Measurements from ENCODE around the gene COMMD2. TPM values are rescaled to one million over a fixed set of nuclear protein-coding genes. Genes with fewer than 3 reads are reported as not detected.
A peak's percentile ranks its signal among the peaks of the same experiment; 100 is the strongest.

COMMD2 gene
- polyA plus RNA-seq, 3 donors from 2014 or later: 62.7 to 83.5 (median 80.9) TPM

DNA sequence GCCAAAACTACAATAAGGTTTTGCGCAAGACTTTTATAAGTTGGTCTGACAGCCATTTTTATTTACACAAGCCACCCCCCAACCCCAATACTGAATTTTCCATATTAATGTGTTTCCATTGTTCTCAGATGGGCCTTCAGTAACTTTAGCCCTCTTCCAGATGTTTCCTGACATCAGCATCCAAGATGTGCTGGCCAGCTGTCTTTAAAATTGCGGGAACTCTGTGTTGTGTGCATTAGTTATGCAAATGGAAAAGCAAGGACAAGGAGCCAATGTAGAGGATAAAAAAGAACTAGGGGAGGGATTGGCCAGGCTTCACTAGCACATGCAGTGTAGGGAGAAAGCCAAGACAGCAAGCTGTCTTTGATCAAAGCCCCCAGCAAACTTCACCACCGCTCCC, 45.4 kb downstream of the COMMD2 start:
- no peak for DNase-seq
- Mint-ChIP-seq H3K27me3 (ENCODE audit: low read depth in 3 of 3) (peaks cover 0 to 4% (median 2%) of the 10 kb centered on the region in 3 donors), H3K27ac (no peak overlapping the region), H3K36me3 (peaks cover 0 to 2% (median 0%) of the 10 kb centered on the region in 3 donors), H3K4me3 (no peak overlapping the region), H3K4me1 (no peaks in the 10 kb centered on the region), H3K9me3 (peaks cover 0 to under 1% (median 0%) of the 10 kb centered on the region in 6 donors)

DNA sequence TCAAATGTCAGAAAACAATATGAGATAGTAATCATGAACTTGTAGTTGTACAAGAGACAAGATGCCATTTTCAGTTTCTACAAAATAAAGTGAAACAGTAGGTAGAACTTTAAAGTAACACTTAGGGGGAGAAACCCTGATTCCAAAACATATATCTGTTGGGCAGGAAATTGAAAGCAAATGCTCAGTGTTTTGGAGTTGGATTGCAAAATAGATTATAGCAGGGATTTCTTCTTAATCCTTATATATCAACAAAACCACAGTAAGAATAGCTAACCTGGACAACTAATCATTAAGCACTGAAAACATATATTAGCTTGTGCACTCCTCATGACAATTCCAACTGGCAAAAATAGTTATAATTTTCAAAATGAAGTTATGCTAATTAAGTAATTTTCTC, 46.9 kb downstream of the COMMD2 start:
- H3K27ac Mint-ChIP-seq: no peak overlapping the region
- no peak overlapping the region for H3K4me3 Mint-ChIP-seq
- peaks cover 0 to 2% (median 2%) of the 10 kb centered on the region in 3 donors for H3K27me3 Mint-ChIP-seq (ENCODE audit: low read depth in 3 of 3)
- H3K9me3 Mint-ChIP-seq: peaks cover 0 to 2% (median 0%) of the 10 kb centered on the region in 6 donors
- DNase-seq: no peak
- H3K4me1 Mint-ChIP-seq: no peaks in the 10 kb centered on the region
- peaks cover 0 to 4% (median 0%) of the 10 kb centered on the region in 3 donors for H3K36me3 Mint-ChIP-seq

DNA sequence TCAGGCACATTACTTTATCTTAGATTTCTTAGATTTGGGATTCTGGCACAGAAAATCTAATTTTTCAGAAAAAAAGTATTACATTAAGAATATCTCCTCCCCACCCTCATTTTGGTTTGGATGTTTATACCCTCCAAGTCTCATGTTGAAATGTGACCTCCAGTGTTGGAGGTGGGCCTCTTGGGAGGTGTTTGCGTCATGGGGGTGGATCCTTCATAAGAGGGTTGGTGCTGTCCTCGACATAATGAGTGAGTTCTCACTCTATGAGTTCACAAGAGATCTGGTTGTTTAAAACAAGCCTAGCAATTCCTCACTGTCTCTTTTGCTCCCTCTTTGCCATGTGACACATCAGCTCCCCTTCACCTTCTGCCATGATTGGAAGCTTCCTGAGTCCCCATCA, 48.8 kb downstream of the COMMD2 start:
- no peak for DNase-seq
- H3K36me3 Mint-ChIP-seq: peaks cover 0 to 4% (median 4%) of the 10 kb centered on the region in 3 donors
- H3K4me3 Mint-ChIP-seq: no peak overlapping the region
- H3K4me1 Mint-ChIP-seq: no peaks in the 10 kb centered on the region
- peaks cover 0 to 6% (median 2%) of the 10 kb centered on the region in 6 donors for H3K9me3 Mint-ChIP-seq
- H3K27ac Mint-ChIP-seq: no peak overlapping the region
- peaks cover 0 to 2% (median 1%) of the 10 kb centered on the region in 3 donors for H3K27me3 Mint-ChIP-seq (ENCODE audit: low read depth in 3 of 3)

DNA sequence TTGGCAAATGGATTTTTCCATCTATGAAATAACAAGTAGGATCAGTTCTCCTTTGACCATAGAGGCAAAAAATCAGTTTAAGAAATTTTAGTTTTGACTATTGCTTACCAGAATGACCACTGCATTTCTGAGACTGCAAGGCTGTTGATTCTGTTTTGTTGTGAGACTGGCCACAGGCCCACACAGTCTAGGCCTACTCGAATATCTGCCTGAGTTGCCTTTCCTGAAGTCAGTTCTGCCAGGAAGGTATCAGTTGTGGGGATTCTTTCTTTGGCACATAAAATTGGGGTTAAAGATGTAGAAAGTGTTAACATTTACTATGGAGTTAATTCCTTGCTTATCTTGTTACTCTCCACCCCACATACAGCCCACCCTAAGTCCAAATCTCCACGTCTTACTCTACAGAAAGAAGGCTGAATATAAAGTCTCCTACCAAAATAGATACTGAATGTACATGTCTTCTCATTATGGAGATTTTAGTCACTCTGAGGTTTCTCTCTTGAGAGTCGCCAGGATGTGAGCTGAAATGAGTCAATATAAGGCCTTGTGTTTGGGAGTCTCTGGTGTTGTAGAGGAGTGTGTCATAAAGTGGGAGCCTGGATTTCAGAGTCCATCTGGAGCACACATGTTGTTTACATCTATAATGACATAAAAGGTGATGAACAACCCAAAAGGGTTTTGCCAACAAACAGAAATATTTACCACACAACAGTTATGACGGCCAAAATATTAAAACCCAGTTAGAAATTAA, 49.4 kb downstream of the COMMD2 start:
- H3K4me1 Mint-ChIP-seq: no peaks in the 10 kb centered on the region
- peaks cover 0 to 4% (median 4%) of the 10 kb centered on the region in 3 donors for H3K36me3 Mint-ChIP-seq
- no peak overlapping the region for H3K4me3 Mint-ChIP-seq
- H3K9me3 Mint-ChIP-seq: peaks cover 0 to 9% (median 3%) of the 10 kb centered on the region in 6 donors
- DNase-seq: no peak
- H3K27ac Mint-ChIP-seq: no peak overlapping the region
- H3K27me3 Mint-ChIP-seq (ENCODE audit: low read depth in 3 of 3): peaks cover 0 to 2% (median 1%) of the 10 kb centered on the region in 3 donors

DNA sequence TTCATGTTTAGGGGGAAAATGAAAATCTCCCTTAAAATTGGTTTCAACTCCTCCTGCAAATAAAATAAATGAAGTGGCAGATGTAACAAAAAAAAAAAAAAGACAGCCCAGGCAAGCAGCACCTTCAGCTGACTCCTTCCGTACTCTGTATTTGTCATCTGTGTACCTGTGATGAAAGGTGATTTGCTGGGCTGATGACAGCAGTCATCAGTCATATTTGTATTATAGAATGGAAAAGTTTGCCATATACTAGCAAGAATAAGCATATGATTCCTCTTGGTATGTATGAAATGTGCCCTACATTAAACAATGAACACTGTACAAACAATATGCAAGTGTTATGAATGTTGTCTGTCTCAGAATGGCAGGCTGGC, 50.3 kb downstream of the COMMD2 start:
- Mint-ChIP-seq H3K27me3 (ENCODE audit: low read depth in 3 of 3) (peaks cover 0 to 1% (median 0%) of the 10 kb centered on the region in 3 donors), H3K27ac (peak overlapping the region in 2 of 6 donors; percentile 71 to 92), H3K4me1 (no peaks in the 10 kb centered on the region), H3K36me3 (peaks cover 0 to 7% (median 4%) of the 10 kb centered on the region in 3 donors), H3K9me3 (peaks cover 0 to 9% (median 3%) of the 10 kb centered on the region in 6 donors), H3K4me3 (peak overlapping the region in 1 of 5 donors; percentile 88)
- no peak for DNase-seq

DNA sequence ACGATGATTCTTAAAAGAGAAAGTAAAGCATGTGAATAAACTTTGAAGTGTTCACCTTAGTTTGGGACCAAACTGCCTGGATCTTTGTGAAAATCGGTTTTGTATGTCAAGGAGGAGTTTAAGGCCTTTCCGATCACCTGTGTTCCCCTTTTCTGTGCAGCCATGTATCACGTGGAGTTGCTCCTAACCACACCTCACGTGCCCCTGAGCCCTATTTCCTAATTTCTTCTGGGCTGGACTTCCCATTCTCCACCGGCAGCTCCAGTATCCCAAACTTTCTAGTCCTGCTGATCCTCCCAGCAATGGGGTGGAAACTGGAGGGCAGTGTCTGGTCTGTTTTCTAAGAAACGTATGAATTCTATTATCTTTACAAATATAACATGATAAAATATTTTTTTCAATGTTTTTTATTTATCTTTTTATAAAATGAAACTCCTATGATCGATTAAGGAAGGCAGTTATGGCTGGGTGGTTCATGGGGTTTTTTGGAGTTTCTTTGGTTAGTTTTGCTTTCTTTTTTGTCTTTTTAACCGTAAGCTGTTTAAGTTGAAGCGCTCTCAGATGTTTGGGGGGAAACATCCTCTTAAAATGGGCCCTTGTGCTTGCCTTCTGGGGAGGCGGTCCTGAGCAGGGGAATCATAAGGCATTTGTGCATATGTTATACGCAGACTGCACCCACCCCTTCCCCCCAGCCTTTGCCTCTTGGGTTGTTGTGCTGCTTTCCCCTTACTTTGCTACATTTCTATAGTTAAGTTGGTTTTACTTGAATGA, 50.9 kb downstream of the COMMD2 start:
- Mint-ChIP-seq H3K36me3 (peaks cover 0 to 7% (median 4%) of the 10 kb centered on the region in 3 donors), H3K27me3 (ENCODE audit: low read depth in 3 of 3) (peaks cover 0 to 1% (median 0%) of the 10 kb centered on the region in 3 donors), H3K4me1 (no peaks in the 10 kb centered on the region), H3K9me3 (peaks cover 0 to 9% (median 3%) of the 10 kb centered on the region in 6 donors), H3K27ac (peak overlapping the region in 2 of 6 donors; percentile 71 to 92), H3K4me3 (peak overlapping the region in 1 of 5 donors; percentile 88)
- peak in 1 of 3 donors; percentile 12 for DNase-seq

Other genes with a start within 250 kb of the COMMD2 start
- not detected for gene WWTR1, start 94.5 kb downstream of the COMMD2 start, polyA plus RNA-seq
- not detected for gene ANKUB1, start 40.1 kb upstream of the COMMD2 start, polyA plus RNA-seq
- 100 to 1,000 TPM; 116 to 145 (median 142) TPM for gene RNF13, start 60.7 kb upstream of the COMMD2 start, polyA plus RNA-seq
- 1 to 10 TPM; 1.7 to 5.8 (median 4.6) TPM for gene PFN2, start 218.4 kb upstream of the COMMD2 start, polyA plus RNA-seq

Data from immature natural killer cell (primary cell).